Activated naive CD8-positive, alpha-beta T cell treated with anti-CD3 and anti-CD28 coated beads, Interleukin-2, amount 10 ng/mL, durations not matched to agents 7 days and 5 days (primary cell): ENCODE results near the gene MICAL3. TPM values are rescaled to one million over a fixed set of nuclear protein-coding genes. Genes with fewer than 3 reads are reported as not detected.

Source experiments
- ATAC-seq: fragments of 150-1000 bp; cut with Tn5 transposase; one replicate; pipeline ENCODE4 v1.10.0; 2021; ENCODE audit warnings: low read depth, moderate library complexity
- POLR2A ChIA-PET: fragments of 350-600 bp; sonication (Branson Sonifier 250); formaldehyde crosslinking; loops from one replicate; lab custom pipeline; 2021; ENCODE audit warnings: antibody characterized with exemption; lab: Charles Lee
- DNase-seq: peaks from one replicate; pipeline ENCODE4 v3.0.0; 2021
- H3K27ac Mint-ChIP-seq: one replicate; pipeline ENCODE4 v1.8.0; 2022; ENCODE audit warnings: mild to moderate bottlenecking, mixed read lengths
- H3K27me3 Mint-ChIP-seq: one replicate; pipeline ENCODE4 v1.8.0; 2022; ENCODE audit warnings: mild to moderate bottlenecking, moderate library complexity, mixed read lengths
- H3K36me3 Mint-ChIP-seq: one replicate; pipeline ENCODE4 v1.8.0; 2021; ENCODE audit warnings: mild to moderate bottlenecking, mixed read lengths
- H3K4me1 Mint-ChIP-seq: one replicate; pipeline ENCODE4 v1.8.0; 2021; ENCODE audit warnings: mixed read lengths
- H3K4me3 Mint-ChIP-seq: one replicate; pipeline ENCODE4 v1.8.0; 2022; ENCODE audit warnings: mild to moderate bottlenecking, moderate library complexity, mixed read lengths
- H3K9me3 Mint-ChIP-seq: one replicate; pipeline ENCODE4 v1.8.0; 2021; ENCODE audit warnings: mixed read lengths
- total RNA-seq, 2 experiments: library from RNA; stranded (reverse); gene quantifications; one replicate each; pipeline ENCODE4 v1.2.3, GENCODE V29; 2021

The MICAL3 gene
- total RNA-seq, 2 experiments from 2014 or later = 35.7 to 36.8 TPM

GRCh38 chr22:17782158-17782557 is 242.2 kb downstream of the MICAL3 start:
- POLR2A ChIA-PET = interaction anchor here (1.0 kb wide), 2 partner anchors 10 to 15 kb away, joined by 3 to 4 read pairs; no protein-coding TSS in a partner anchor
- Mint-ChIP-seq H3K27ac (no peak overlapping the region), H3K36me3 (peaks cover 8% of the 10 kb centered on the region), H3K4me3 (no peak overlapping the region), H3K4me1 (peaks cover 35% of the 10 kb centered on the region), H3K27me3 (no peaks in the 10 kb centered on the region), H3K9me3 (no peaks in the 10 kb centered on the region)
- ATAC-seq = no peak
- no peak for DNase-seq

GRCh38 chr22:17781319-17782031 is 242.9 kb downstream of the MICAL3 start:
- ATAC-seq (peak; percentile 53), DNase-seq (no peak)
- peak overlapping the region; percentile 55 for H3K4me3 Mint-ChIP-seq
- peaks cover 33% of the 10 kb centered on the region for H3K4me1 Mint-ChIP-seq
- no peaks in the 10 kb centered on the region for H3K9me3 Mint-ChIP-seq
- peak overlapping the region; percentile 63 for H3K27ac Mint-ChIP-seq
- peaks cover 8% of the 10 kb centered on the region for H3K36me3 Mint-ChIP-seq
- H3K27me3 Mint-ChIP-seq = no peaks in the 10 kb centered on the region
- POLR2A ChIA-PET = interaction anchor here (1.0 to 1.9 kb wide), 3 partner anchors 9 to 14 kb away, joined by 3 to 7 read pairs (median 4); no protein-coding TSS in a partner anchor

- no peaks in the 10 kb centered on the region for H3K27me3 Mint-ChIP-seq
- H3K4me1 Mint-ChIP-seq = peaks cover 36% of the 10 kb centered on the region
- H3K4me3 Mint-ChIP-seq = peak overlapping the region; percentile 55
- POLR2A ChIA-PET = interaction anchor here (1.9 kb wide), 1 partner anchor 14 kb away, joined by 7 read pairs; no protein-coding TSS in a partner anchor
- DNase-seq = no peak
- H3K9me3 Mint-ChIP-seq = no peaks in the 10 kb centered on the region
- H3K27ac Mint-ChIP-seq = peak overlapping the region; percentile 74
- no peak for ATAC-seq
- H3K36me3 Mint-ChIP-seq = peaks cover 8% of the 10 kb centered on the region
These were observed 243.5 kb downstream of the MICAL3 start for GRCh38 chr22:17780741-17781318.

- DNase-seq (no peak), ATAC-seq (peak; percentile 15)
- POLR2A ChIA-PET = interaction anchor here (1.2 to 1.9 kb wide), 3 partner anchors 13 to 372 kb away, joined by 3 to 7 read pairs (median 4); no protein-coding TSS in a partner anchor
- peaks cover 8% of the 10 kb centered on the region for H3K36me3 Mint-ChIP-seq
- no peaks in the 10 kb centered on the region for H3K27me3 Mint-ChIP-seq
- H3K9me3 Mint-ChIP-seq = no peaks in the 10 kb centered on the region
- peak overlapping the region; percentile 74 for H3K27ac Mint-ChIP-seq
- peaks cover 42% of the 10 kb centered on the region for H3K4me1 Mint-ChIP-seq
- H3K4me3 Mint-ChIP-seq = peak overlapping the region; percentile 55
These were observed 244.1 kb downstream of the MICAL3 start for GRCh38 chr22:17780116-17780740.

- no peak for DNase-seq
- ATAC-seq = no peak
- POLR2A ChIA-PET = interaction anchor here (1.2 to 1.9 kb wide), 3 partner anchors 12 to 373 kb away, joined by 3 to 7 read pairs (median 4); no protein-coding TSS in a partner anchor
- Mint-ChIP-seq H3K4me3 (peak overlapping the region; percentile 90), H3K27ac (peak overlapping the region; percentile 96), H3K27me3 (no peaks in the 10 kb centered on the region), H3K9me3 (no peaks in the 10 kb centered on the region), H3K36me3 (peaks cover 8% of the 10 kb centered on the region), H3K4me1 (peaks cover 49% of the 10 kb centered on the region)
These were observed 244.9 kb downstream of the MICAL3 start for GRCh38 chr22:17779286-17780115.

- POLR2A ChIA-PET = interaction anchor here (0.5 kb wide), 1 partner anchor 224 kb away, joined by 3 read pairs; no protein-coding TSS in a partner anchor
- H3K4me3 Mint-ChIP-seq = peak overlapping the region; percentile 90
- peak overlapping the region; percentile 96 for H3K27ac Mint-ChIP-seq
- no peaks in the 10 kb centered on the region for H3K9me3 Mint-ChIP-seq
- H3K27me3 Mint-ChIP-seq = no peaks in the 10 kb centered on the region
- peaks cover 49% of the 10 kb centered on the region for H3K4me1 Mint-ChIP-seq
- ATAC-seq = no peak
- H3K36me3 Mint-ChIP-seq = peaks cover 8% of the 10 kb centered on the region
- DNase-seq = no peak
These were observed 245.9 kb downstream of the MICAL3 start for GRCh38 chr22:17778412-17778976.

GRCh38 chr22:17777717-17778044 is 246.7 kb downstream of the MICAL3 start:
- DNase-seq (no peak), ATAC-seq (no peak)
- H3K27ac Mint-ChIP-seq = peak overlapping the region; percentile 96
- peak overlapping the region; percentile 90 for H3K4me3 Mint-ChIP-seq
- peaks cover 55% of the 10 kb centered on the region for H3K4me1 Mint-ChIP-seq
- no peaks in the 10 kb centered on the region for H3K9me3 Mint-ChIP-seq
- H3K36me3 Mint-ChIP-seq = peaks cover 11% of the 10 kb centered on the region
- no peaks in the 10 kb centered on the region for H3K27me3 Mint-ChIP-seq
- POLR2A ChIA-PET = interaction anchor here (0.6 to 1.6 kb wide), 5 partner anchors 8 to 374 kb away, joined by 3 to 8 read pairs (median 3); partner anchors contain the start of gene PEX26

- H3K27ac Mint-ChIP-seq = peak overlapping the region; percentile 96
- ATAC-seq = peak; percentile 53
- H3K36me3 Mint-ChIP-seq = peaks cover 11% of the 10 kb centered on the region
- H3K27me3 Mint-ChIP-seq = no peaks in the 10 kb centered on the region
- peak; percentile 63 for DNase-seq
- H3K4me3 Mint-ChIP-seq = peak overlapping the region; percentile 90
- POLR2A ChIA-PET = interaction anchor here (0.6 to 1.8 kb wide), 10 partner anchors 9 to 605 kb away, joined by 3 to 9 read pairs (median 3); partner anchors contain the start of gene PEX26
- H3K9me3 Mint-ChIP-seq = no peaks in the 10 kb centered on the region
- peaks cover 57% of the 10 kb centered on the region for H3K4me1 Mint-ChIP-seq
These were observed 247.2 kb downstream of the MICAL3 start for GRCh38 chr22:17777005-17777716.

GRCh38 chr22:17775781-17776465 is 248.4 kb downstream of the MICAL3 start:
- H3K4me1 Mint-ChIP-seq = peaks cover 59% of the 10 kb centered on the region
- H3K9me3 Mint-ChIP-seq = no peaks in the 10 kb centered on the region
- H3K4me3 Mint-ChIP-seq = peak overlapping the region; percentile 90
- peaks cover 11% of the 10 kb centered on the region for H3K36me3 Mint-ChIP-seq
- peak overlapping the region; percentile 96 for H3K27ac Mint-ChIP-seq
- DNase-seq (no peak), ATAC-seq (no peak)
- H3K27me3 Mint-ChIP-seq = no peaks in the 10 kb centered on the region
- POLR2A ChIA-PET = interaction anchor here (1.0 to 1.8 kb wide), 2 partner anchors 10 to 220 kb away, joined by 3 to 9 read pairs; no protein-coding TSS in a partner anchor

GRCh38 chr22:17774926-17775685 is 249.3 kb downstream of the MICAL3 start:
- POLR2A ChIA-PET = interaction anchor here (0.6 to 1.8 kb wide), 5 partner anchors 11 to 701 kb away, joined by 3 to 9 read pairs (median 4); partner anchors contain the start of gene PEX26
- peaks cover 55% of the 10 kb centered on the region for H3K4me1 Mint-ChIP-seq
- peak; percentile 11 for ATAC-seq
- no peak for DNase-seq
- no peaks in the 10 kb centered on the region for H3K27me3 Mint-ChIP-seq
- H3K36me3 Mint-ChIP-seq = peaks cover 11% of the 10 kb centered on the region
- peak overlapping the region; percentile 96 for H3K27ac Mint-ChIP-seq
- no peaks in the 10 kb centered on the region for H3K9me3 Mint-ChIP-seq
- H3K4me3 Mint-ChIP-seq = peak overlapping the region; percentile 37
